Adrenal gland (tissue), 5 donors: ENCODE measurements around the gene MKKS.

ENCODE experiments used
- CTCF ChIP-seq, 6 experiments: fragments of 450-650 bp in 4 of 6; fragments of 200-600 bp in 2 of 6; sonication (generic) in 1 of 6; IDR thresholded peaks; 1 replicate in 5 of 6; 2 replicates in 1 of 6; pipeline versions ENCODE4 v1.5.1 to v1.8.0; 2016 to 2021; ENCODE audit warnings: antibody characterized with exemption in 6 of 6, mild to moderate bottlenecking in 2 of 6, moderate library complexity in 1 of 6
- POLR2A ChIP-seq, 2 donors: fragments of 450-650 bp; IDR thresholded peaks; one replicate each; pipeline ENCODE4 v1.6.1; 2017; ENCODE audit warnings: antibody characterized with exemption in 2 of 2, mild to moderate bottlenecking in 2 of 2, moderate library complexity in 1 of 2
- donor health status: DM: no; HTN: no; CAD: no.

- TF ChIP-seq POLR2A (IDR thresholded peaks at IDR 0.05): no peak
- no peak for TF ChIP-seq CTCF (IDR thresholded peaks at IDR 0.05)
Observed at GRCh38 chr20:10468340-10468845, 34.4 kb upstream of the MKKS start.
